IMR-90 (cell line): ENCODE measurements around the gene KRT82. TPM values are rescaled to one million over a fixed set of nuclear protein-coding genes. Genes with fewer than 3 reads are reported as not detected.

Experiments
- ATAC-seq: fragments of 200-7000 bp; cut with Tn5 transposase; 2 replicates; pipeline ENCODE4 v1.9.1; 2020; ENCODE audit warnings: low read depth, mild to moderate bottlenecking, moderate library complexity
- BruUV-seq: library from RNA; stranded (reverse); fragments of 400-500 nt; replicated peaks from 2 replicates; lab custom pipeline; 2021; lab: Mats Ljungman, UMichigan
- CTCF ChIA-PET: fragments of 300-600 bp; formaldehyde crosslinking; extraction: SDS; loops from one replicate; lab custom pipeline; 2021; ENCODE audit warnings: antibody characterized with exemption; lab: Yijun Ruan, JAX
- POLR2A ChIA-PET: fragments of 300-600 bp; sonication (Branson Sonifier 250); formaldehyde crosslinking; loops from one replicate; lab custom pipeline; 2022; ENCODE audit warnings: antibody characterized with exemption; ENCODE audit not compliant: unreplicated experiment; lab: Charles Lee
- DNase-seq: peaks from one replicate; pipeline ENCODE4 v3.0.0; 2013
- H2AFZ ChIP-seq: replicated peaks from 2 replicates; pipeline ENCODE3; 2013; ENCODE audit warnings: low read length, mild to moderate bottlenecking; ENCODE audit not compliant: poor library complexity
- H2AK5ac ChIP-seq: 2 replicates; pipeline ENCODE4 v1.6.1; 2013; ENCODE audit warnings: low read depth, low read length, inconsistent platforms
- H2AK9ac ChIP-seq: replicated peaks from 2 replicates; pipeline ENCODE3; 2013; ENCODE audit warnings: mild to moderate bottlenecking, low read depth, low read length, moderate library complexity; ENCODE audit not compliant: poor library complexity
- H2BK120ac ChIP-seq: 2 replicates; pipeline ENCODE4 v1.6.1; 2013; ENCODE audit warnings: low read depth, low read length, inconsistent platforms
- H2BK15ac ChIP-seq: 3 replicates; pipeline ENCODE4 v1.6.1; 2013; ENCODE audit warnings: low read depth, low read length, inconsistent platforms
- H2BK20ac ChIP-seq: 2 replicates; pipeline ENCODE4 v1.6.1; 2013; ENCODE audit warnings: low read depth, mild to moderate bottlenecking, inconsistent platforms, low read length, moderate library complexity
- H2BK5ac ChIP-seq: 2 replicates; pipeline ENCODE4 v1.6.1; 2013; ENCODE audit warnings: mild to moderate bottlenecking, low read depth, low read length, inconsistent platforms; ENCODE audit not compliant: poor library complexity, severe bottlenecking
- H3K14ac ChIP-seq: replicated peaks from 2 replicates; pipeline ENCODE4 v1.6.1; 2013; ENCODE audit warnings: low read depth, low read length, inconsistent platforms
- H3K18ac ChIP-seq: 2 replicates; pipeline ENCODE4 v1.6.1; 2013; ENCODE audit warnings: low read depth, low read length, control low read depth
- H3K23ac ChIP-seq: 2 replicates; pipeline ENCODE4 v1.6.1; 2013; ENCODE audit warnings: low read depth, low read length, inconsistent platforms
- H3K27ac ChIP-seq: 2 replicates; pipeline ENCODE4 v1.5.1; 2013; ENCODE audit warnings: mild to moderate bottlenecking, control low read depth, low read length; ENCODE audit not compliant: insufficient read depth
- H3K27me3 ChIP-seq: 2 replicates; pipeline ENCODE4 v1.6.1; 2013; ENCODE audit warnings: low read length; ENCODE audit not compliant: control insufficient read depth, insufficient read depth
- H3K36me3 ChIP-seq: 2 replicates; pipeline ENCODE4 v1.6.1; 2013; ENCODE audit warnings: low read length, mixed read lengths; ENCODE audit not compliant: control insufficient read depth, insufficient read depth
- H3K4ac ChIP-seq: 2 replicates; pipeline ENCODE4 v1.6.1; 2013; ENCODE audit warnings: low read depth, low read length, inconsistent platforms
- H3K4me1 ChIP-seq: 2 replicates; pipeline ENCODE4 v1.6.1; 2013; ENCODE audit warnings: low read length, mixed read lengths; ENCODE audit not compliant: control insufficient read depth, insufficient read depth
- H3K4me2 ChIP-seq: 2 replicates; pipeline ENCODE4 v1.6.1; 2013; ENCODE audit warnings: low read depth, mild to moderate bottlenecking, control low read depth, low read length, moderate library complexity
- H3K4me3 ChIP-seq: 2 replicates; pipeline ENCODE4 v1.5.1; 2013; ENCODE audit warnings: low read depth, mild to moderate bottlenecking, control low read depth, low read length, moderate library complexity; ENCODE audit not compliant: insufficient read depth
- H3K56ac ChIP-seq: 2 replicates; pipeline ENCODE4 v1.6.1; 2013; ENCODE audit warnings: low read length, inconsistent platforms; ENCODE audit not compliant: insufficient read depth; ENCODE audit errors: extremely low read depth
- H3K79me1 ChIP-seq, 2 experiments: 2 replicates each; pipeline ENCODE4 v1.6.1; 2013; ENCODE audit warnings: low read length in 2 of 2, inconsistent platforms in 1 of 2, low read depth in 1 of 2
- H3K9ac ChIP-seq: 2 replicates; pipeline ENCODE4 v1.6.1; 2013; ENCODE audit warnings: low read depth, low read length, control low read depth
- H3K9me1 ChIP-seq: 2 replicates; pipeline ENCODE4 v1.6.1; 2013; ENCODE audit warnings: low read length, inconsistent platforms; ENCODE audit not compliant: insufficient read depth
- H3K9me3 ChIP-seq: 2 replicates; pipeline ENCODE4 v1.6.1; 2013; ENCODE audit warnings: low read length; ENCODE audit not compliant: control insufficient read depth, insufficient read depth
- H4K20me1 ChIP-seq: 2 replicates; pipeline ENCODE4 v1.6.1; 2013; ENCODE audit warnings: low read length, inconsistent platforms; ENCODE audit not compliant: insufficient read depth
- H4K5ac ChIP-seq: 2 replicates; pipeline ENCODE4 v1.6.1; 2013; ENCODE audit warnings: mild to moderate bottlenecking, low read depth, low read length, control low read depth
- H4K8ac ChIP-seq, 2 experiments: 2 replicates each; pipeline ENCODE4 v1.6.1; 2013; ENCODE audit warnings: low read depth in 2 of 2, low read length in 2 of 2, control low read depth in 1 of 2, inconsistent platforms in 1 of 2
- H4K91ac ChIP-seq: 2 replicates; pipeline ENCODE4 v1.6.1; 2013; ENCODE audit warnings: low read depth, low read length, inconsistent platforms; ENCODE audit not compliant: insufficient read depth
- CEBPB ChIP-seq: IDR thresholded peaks from 2 replicates; pipeline ENCODE4 v1.6.1; 2012; ENCODE audit warnings: low read depth, low read length, improper control_type of control experiment
- CHD1 ChIP-seq: IDR thresholded peaks from 2 replicates; pipeline ENCODE4 v1.6.1; 2012; ENCODE audit warnings: low read depth, low read length, improper control_type of control experiment
- ELK1 ChIP-seq: fragments of 150-350 bp; IDR thresholded peaks from 2 replicates; pipeline ENCODE4 v1.6.1; 2016; ENCODE audit warnings: low read depth, mild to moderate bottlenecking, low read length, moderate library complexity, borderline replicate concordance
- FOS ChIP-seq: fragments of 150-350 bp; IDR thresholded peaks from 2 replicates; pipeline ENCODE4 v1.6.1; 2016; ENCODE audit warnings: low read depth, low read length
- MXI1 ChIP-seq: IDR thresholded peaks from 2 replicates; pipeline ENCODE4 v1.6.1; 2012; ENCODE audit warnings: low read depth, mild to moderate bottlenecking, low read length, moderate library complexity, borderline replicate concordance
- RAD21 ChIP-seq: IDR thresholded peaks from 2 replicates; pipeline ENCODE4 v1.6.1; 2012; ENCODE audit warnings: low read length, improper control_type of control experiment
- RCOR1 ChIP-seq: IDR thresholded peaks from 2 replicates; pipeline ENCODE4 v1.6.1; 2012; ENCODE audit warnings: mild to moderate bottlenecking, low read length, improper control_type of control experiment; ENCODE audit not compliant: insufficient replicate concordance
- RFX5 ChIP-seq: IDR thresholded peaks from 2 replicates; pipeline ENCODE4 v1.8.0; 2012; ENCODE audit warnings: low read depth, mild to moderate bottlenecking, low read length, moderate library complexity
- SMC3 ChIP-seq: fragments of 150-350 bp; IDR thresholded peaks from 2 replicates; pipeline ENCODE4 v1.6.1; 2016; ENCODE audit warnings: low read depth, mild to moderate bottlenecking, antibody characterized with exemption, low read length, moderate library complexity
- WGBS, 2 experiments: methylation state at CpG; one replicate each; pipeline versions ENCODE4 v1.1.5 to v1.1.7; 2013; ENCODE audit warnings: missing lambda C conversion rate in 2 of 2; ENCODE audit not compliant: insufficient read length in 1 of 2; ENCODE audit errors: extremely low coverage in 2 of 2; 5-methylcytosine and 5-hydroxymethylcytosine counted together
- dilution Hi-C: fragments of 300-500 bp; cut with HindIII; formaldehyde crosslinking; loops from one replicate; pipeline ENCODE4 v1.14.3; 2018; ENCODE audit warnings: low sequenced_read_pairs; ENCODE audit not compliant: unreplicated experiment
- in situ Hi-C: fragments of 300-500 bp; cut with MboI; formaldehyde crosslinking; loops from 3 replicates; pipeline ENCODE4 v1.14.3; 2019; ENCODE audit warnings: low sequenced_read_pairs, inconsistent platforms, mixed read lengths
- intact Hi-C: fragments of 100-400 bp; cut with micrococcal nuclease; formaldehyde crosslinking; loops from 2 replicates; pipeline ENCODE4 v1.10.0; 2022
- polyA plus RNA-seq, 3 experiments: library from polyadenylated mRNA; depleted of rRNA; stranded (reverse); fragments of >200 nt; gene quantifications; 2 replicates each; pipeline ENCODE4 v1.2.3, GENCODE V29; 2012; ENCODE audit warnings: low replicate concordance in 1 of 3
- total RNA-seq: library from RNA; depleted of rRNA; stranded (reverse); fragments of >200 nt; gene quantifications from 2 replicates; pipeline ENCODE4 v1.2.3, GENCODE V29; 2012

Gene KRT82
- total and polyA plus RNA-seq, 2 of the 4 experiments (the other 2 are of a cell fraction): not detected

- no peaks in the 10 kb centered on the region for H3K4me1 ChIP-seq
- no peak for TF ChIP-seq RAD21
- no peak for TF ChIP-seq FOS
- no peak for TF ChIP-seq RFX5
- no peak for TF ChIP-seq SMC3
- TF ChIP-seq CEBPB: no peak
- no peak for TF ChIP-seq ELK1
- no peak for TF ChIP-seq RCOR1
- TF ChIP-seq MXI1: no peak
- TF ChIP-seq CHD1: no peak
- POLR2A ChIA-PET: no interaction called here
- no peaks in the 10 kb centered on the region for H3K9me3 ChIP-seq
- no peak overlapping the region for H2BK5ac ChIP-seq
- in situ Hi-C loops: no loop called here
- H2BK120ac ChIP-seq: no peak overlapping the region
- H3K18ac ChIP-seq: no peak overlapping the region
- intact Hi-C loops: no loop called here
- BruUV-seq: no TSS peak
- no peaks in the 10 kb centered on the region for H4K20me1 ChIP-seq
- no peak overlapping the region for H2AFZ ChIP-seq
- dilution Hi-C loops: no loop called here
- H3K36me3 ChIP-seq: no peaks in the 10 kb centered on the region
- no peak overlapping the region for H2BK15ac ChIP-seq
- no peak overlapping the region for H2AK9ac ChIP-seq
- no peak overlapping the region for H2AK5ac ChIP-seq
- no peak overlapping the region for H3K4me3 ChIP-seq
- H3K23ac ChIP-seq: no peak overlapping the region
- H4K8ac ChIP-seq: no peak overlapping the region
- no peak overlapping the region for H3K4ac ChIP-seq
- DNase-seq (no peak), ATAC-seq (no peak)
- no peak overlapping the region for H3K56ac ChIP-seq
- peaks cover 6% of the 10 kb centered on the region; the same call in 1 of the 2 replicates for H3K9me1 ChIP-seq
- H2BK20ac ChIP-seq: no peak overlapping the region
- no peak overlapping the region for H4K5ac ChIP-seq
- no peak overlapping the region for H4K91ac ChIP-seq
- no peak overlapping the region for H3K27ac ChIP-seq
- H3K9ac ChIP-seq: no peak overlapping the region
- H3K27me3 ChIP-seq: peaks cover 10% of the 10 kb centered on the region
- H3K4me2 ChIP-seq: no peak overlapping the region
- no CpG with 5 or more reads among the region's 1 CpG for WGBS, 2 experiments
- no peak overlapping the region for H3K14ac ChIP-seq
- H3K79me1 ChIP-seq: no peaks in the 10 kb centered on the region
- CTCF ChIA-PET: no interaction called here
These were observed 10.7 kb upstream of the KRT82 start for GRCh38 chr12:52416795-52417194.
